NOMO-1 treated with DMSO at 0.1 percent for 48 hours (cell line): ENCODE results near the gene SEMA7A.

ENCODE experiments used
- DNase-seq: peaks from one replicate; lab custom pipeline; 2025; ENCODE audit not compliant: unreplicated experiment; lab: John Stamatoyannopoulos, UW

SEMA7A gene

DNA sequence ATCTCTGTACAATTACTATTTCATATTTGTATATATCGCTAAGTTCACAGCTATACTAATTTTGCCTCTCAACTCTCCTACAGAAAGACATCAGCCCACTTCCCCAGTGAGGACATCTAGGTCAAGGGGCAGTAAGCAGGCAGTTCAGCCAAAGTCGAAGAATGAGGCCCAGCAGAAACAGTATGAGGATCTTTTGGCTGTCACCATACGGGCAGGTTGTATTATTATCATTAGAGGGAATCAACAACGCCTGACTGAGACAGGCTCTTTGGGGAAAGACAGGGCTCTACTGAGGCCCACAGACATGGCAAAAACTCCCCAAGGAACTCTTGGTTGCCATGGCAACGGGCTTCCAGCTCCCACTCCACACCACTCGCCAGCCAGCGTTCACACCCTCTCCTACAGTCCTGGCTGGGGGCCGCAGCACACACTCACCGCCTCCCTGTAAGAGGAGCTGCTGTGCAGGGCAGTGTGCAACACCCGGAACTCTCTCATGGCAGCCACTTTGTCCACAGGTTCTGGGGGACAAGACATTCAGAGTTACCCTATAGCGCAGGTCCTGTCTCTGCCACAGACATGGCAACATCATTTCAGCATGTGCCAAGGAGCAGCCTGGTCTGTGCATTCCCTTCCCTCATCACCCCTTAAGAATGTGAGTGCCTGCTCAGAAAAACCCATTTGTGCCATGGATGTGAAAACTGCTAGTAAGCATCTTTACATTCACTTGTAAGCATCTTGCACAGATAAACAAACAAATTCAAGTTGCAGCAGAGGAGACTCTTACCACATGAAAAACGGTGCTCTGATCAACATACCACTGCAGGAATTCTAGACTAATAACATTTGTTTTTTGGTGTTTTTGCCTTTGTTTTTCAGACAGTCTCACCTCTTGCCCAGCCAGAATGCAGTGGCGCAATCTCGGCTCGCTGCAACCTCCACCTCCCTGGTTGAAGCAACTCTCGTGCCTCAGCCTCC is 18.4 kb upstream of the SEMA7A start:
- DNase-seq: no peak

DNA sequence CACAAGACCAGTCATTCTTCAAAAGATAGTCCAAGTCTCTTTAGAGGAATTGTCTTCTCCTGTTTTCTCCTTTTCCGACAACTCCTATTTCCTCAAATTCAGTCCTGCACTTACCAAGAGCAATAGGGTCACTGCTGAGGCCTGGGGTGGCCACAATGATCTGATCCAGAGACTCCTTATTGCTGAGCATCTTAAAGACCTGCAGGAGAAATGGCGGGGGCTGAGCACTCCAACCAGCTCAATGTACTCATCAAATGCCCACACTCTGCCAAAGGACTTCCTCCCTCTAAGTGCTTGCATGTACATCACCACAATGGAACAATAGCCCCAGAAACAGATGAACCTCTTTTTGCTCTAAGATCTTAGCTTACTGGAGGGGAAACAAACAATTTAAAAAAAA is 17.6 kb upstream of the SEMA7A start:
- no peak for DNase-seq

DNA sequence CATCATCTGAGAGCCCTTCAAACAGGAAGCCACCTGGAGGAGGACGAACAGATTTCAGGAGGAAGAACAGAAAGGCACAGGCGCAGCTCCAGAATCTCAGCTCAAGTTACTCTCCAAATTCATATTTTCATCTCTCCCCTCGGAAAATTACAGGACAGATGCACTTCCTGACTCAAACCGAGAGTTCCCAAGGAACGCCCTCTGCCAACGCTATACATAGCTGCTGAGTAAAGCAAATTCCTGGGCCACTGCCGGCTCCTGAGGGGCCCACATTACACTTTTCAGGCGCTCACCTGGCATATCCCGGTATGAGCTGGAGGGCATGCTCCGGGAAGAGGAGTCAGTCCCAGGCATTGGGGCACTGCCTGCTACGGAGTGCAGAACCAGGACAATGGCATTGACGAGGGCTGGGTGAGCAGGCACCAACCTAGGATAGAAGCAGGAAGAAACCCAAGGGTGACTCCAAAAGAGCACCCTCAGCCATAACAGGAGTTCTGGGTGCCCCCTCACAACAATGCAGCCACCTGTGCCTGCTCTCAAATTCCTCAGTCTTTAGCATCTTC is 16.0 kb upstream of the SEMA7A start:
- no peak for DNase-seq

DNA sequence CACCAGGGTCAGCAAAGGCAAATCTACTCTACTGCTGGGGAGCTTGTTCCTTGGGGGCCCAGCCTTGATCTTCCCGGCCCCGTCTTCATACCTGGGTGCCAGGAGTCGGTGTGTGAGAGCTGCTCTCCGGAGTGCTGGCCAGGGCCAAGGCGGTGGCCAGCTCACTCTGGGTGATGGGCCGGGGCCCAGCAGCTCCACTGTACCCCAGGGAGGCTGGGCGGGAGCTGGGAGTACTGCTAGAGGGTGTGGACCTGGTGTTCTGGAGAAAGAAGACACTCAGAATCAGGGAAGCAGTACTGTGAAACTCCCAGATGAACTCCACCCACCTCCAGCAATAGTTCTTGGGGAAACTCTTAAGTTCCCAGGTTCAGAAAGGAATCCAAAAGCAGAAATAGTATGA is 15.3 kb upstream of the SEMA7A start:
- DNase-seq: no peak

DNA sequence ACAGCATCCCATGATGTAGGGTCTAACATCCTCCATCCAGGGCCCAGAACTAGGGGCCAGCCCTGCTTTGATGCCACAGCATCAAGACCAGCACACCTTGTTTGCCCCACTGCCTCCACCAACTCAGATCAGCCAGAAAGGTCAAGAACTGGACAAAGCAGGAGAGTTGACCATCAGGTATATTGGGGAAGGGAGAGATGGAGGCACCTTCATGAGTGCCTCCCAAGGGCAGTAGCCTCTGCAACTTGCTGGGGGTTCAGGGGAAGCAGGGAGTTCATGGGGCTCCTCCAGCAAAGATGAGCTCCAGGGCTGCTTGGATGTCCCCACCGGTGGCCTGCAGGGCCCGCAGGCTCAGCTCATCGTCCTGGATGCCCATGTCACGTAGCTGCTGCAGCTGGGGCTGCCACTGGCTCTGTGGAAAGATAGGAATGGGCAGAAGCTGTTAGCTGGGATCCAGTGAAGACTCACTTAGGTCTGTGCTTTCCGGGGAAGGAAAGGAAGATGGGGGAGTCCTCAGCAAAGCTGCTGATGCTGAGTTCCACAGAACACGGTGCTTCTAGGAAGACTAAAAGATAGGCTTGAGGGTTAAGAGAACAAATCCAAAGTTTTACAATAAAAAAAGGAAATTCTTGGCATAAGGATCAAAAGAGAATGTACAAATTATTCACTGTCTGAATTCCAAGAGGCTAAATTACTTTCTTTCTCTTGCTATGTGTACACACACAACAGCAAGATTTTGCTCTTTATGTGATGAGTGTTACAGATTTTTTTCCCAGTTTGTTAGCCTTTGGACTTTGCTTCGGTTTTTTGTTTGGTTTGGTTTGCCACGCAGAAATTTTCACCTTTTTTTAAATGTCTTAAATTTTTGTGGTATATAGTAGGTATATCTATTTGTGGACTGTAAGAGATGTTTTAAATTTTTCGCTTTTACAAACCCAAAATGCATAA is 12.3 kb upstream of the SEMA7A start:
- DNase-seq: no peak

DNA sequence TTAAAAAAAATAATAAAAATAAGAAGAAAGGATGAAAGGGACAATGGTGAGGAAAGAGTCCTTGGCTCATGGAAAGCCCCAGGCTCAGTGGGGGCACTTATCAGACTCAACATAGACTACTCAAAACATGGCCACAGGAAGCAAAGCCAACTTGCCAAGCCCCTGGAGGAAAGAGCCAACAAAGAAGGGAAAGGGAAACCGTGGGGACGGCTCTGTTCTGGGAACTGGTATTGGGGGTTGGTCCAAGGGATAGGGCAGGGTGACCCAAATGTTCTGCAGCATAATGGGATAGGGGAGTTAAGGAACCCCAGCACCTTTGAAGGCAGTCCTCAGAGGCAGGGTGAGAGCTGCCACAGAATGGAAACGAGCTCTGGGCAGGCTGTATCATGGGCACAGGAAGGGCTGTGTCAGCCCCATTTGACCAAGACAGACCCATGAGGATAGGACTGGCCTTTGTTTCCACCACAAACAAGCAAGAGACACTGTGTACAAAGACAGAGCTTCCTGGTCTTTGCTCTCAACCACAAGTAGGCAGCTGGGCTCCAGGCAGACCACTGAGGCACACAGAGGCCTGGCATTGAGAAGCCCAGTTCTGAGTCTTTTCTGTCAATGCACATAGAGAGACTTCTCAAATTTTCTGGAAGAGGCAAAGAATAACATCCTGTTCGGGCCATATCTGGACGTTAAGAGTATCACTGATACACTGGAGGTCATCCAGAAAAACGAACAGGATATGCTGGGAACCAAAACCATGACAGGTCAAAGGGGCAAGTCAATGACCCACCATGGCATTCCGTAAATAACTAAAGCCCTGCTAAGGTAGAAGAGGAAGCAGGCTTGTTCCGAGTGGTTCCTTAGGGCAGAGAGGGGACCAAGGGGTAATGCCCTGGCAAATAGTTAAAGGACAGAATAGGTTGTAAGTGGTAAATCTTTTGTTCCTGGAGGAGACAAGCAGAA is 10.6 kb upstream of the SEMA7A start:
- DNase-seq: no peak

DNA sequence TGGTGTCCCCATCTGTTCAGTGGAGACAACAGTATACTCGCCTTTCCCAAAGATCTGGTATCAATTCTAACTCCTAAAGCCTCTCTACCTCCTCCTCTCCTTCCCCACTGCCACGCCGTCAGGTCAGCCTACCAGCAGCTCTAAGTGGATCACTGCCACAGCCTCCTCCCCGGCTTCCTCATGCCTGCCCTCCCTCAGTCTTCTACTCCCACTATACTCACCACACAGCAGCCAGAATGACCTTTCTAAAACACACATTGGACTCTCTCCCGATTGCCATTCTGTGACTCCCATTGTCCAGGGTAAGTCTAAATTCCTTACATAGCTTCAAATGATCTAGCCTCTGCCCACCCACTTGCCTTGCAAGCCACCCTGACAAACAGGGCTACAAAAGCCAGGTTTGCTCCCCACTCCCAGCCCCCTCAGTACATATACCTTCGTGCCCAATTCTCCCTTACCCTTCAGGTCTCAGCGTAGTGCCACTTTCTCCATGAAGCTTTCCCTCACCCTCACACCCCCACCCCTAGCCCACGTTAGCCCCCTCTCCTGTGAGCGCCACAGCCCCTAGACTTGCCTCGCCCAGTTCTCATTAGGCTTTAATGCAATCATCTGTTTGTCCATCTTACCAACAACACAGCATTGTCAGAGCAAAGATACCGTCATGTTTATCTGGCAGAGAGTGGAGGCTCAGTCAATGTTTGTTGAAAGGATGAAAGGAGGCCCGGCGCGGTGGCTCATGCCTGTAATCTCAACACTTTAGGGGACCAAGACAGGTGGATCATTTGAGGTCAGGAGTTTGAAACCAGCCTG is 9.5 kb upstream of the SEMA7A start:
- no peak for DNase-seq

DNA sequence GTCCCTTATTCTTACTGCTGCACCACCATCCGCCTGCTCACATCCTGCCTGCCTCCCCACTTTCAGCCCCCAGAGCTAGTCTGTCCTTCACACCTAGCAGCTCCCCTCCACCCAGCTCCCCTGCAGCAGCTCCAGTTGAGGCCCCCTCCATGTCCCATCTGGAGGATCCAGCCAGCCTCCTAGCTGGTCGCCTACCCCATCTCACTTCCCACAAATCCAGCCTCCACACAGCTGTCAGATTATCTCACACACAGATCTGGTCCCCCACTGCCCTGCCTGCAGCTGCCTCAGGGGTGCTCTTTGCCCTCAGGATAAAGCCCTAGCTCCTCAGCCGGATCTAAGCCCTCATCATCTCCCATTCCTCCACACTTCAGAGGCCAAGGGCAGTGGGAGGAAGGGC is 8.8 kb upstream of the SEMA7A start:
- DNase-seq: no peak

DNA sequence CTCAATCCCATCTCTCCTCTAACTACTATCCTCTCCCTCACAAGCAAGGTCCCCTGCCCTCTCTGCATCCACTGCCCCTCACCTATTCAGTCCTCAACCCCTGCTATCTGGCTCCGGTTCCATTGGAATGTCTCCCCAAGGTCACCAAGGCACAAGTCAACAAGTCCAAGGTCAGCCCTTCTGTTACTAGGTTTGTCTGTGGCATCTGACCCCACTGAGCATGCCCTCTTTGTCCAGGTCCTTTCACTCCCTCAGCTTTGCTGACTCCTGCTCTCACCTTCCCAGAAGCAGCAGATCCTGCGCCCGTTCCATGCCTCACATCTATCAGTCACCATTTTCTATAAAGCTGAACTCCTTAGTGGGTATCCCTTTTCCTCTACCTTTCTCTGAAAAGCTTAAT is 8.3 kb upstream of the SEMA7A start:
- no peak for DNase-seq

DNA sequence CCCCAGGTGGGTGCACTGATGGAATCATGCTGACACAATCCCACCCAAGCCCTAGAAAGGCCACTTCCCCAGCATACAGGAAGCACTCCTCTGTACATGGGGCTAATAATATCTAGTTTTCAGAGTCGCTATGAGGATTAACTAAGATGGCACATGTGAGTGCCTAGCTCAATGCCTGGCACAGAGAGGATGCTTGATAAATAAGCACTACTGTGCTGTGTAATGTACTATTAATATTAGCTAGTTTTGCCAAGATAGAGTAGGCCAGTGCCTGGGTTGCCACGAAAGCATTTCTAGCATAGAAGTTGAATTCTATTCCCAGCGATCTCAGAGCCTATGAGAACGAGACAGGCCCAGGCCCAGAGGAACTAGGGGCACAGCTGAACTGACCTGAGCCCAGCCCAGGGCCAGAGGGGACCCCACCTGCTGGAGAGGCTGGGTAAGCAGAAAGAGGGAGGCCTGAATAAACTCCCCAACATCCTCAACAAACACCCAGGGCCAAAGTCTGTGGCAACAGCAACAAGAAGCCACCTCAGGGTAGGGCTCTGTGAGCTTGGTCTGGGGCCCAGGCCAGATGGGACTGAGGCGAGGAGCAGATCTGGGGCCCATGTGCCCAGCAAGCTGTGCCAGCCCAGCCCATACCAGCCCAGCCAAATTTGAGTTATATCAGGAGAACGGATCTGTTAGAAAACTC is 7.6 kb upstream of the SEMA7A start:
- DNase-seq: no peak

DNA sequence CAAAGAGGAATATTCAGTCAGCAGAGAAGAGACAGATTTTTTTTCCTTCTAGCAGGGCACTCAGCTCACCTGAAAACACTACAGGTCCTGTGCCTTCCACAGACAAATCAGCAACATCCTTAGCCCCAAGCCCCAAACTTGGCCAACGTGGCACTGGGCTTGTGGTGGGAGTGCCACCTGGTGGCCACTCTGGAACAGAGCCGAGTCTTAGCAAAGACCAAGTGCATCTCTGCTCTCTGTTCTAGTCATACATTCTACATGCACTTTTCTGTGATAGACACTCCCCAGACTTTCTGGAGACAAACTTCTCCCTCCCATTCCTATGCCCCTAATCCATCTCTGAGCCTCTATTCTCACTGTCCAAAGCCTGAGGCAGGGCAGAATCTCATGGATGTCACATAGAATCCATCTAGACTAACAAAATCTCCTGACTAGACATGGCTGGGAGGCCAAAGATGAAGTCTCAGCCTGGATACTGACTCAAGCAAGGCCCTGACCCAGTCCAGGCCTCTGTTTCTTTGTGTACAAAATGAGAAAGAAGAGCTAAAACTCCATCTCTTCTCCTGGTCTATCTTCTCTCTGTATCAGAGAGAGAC is 5.1 kb upstream of the SEMA7A start:
- peak; percentile 56 for DNase-seq

DNA sequence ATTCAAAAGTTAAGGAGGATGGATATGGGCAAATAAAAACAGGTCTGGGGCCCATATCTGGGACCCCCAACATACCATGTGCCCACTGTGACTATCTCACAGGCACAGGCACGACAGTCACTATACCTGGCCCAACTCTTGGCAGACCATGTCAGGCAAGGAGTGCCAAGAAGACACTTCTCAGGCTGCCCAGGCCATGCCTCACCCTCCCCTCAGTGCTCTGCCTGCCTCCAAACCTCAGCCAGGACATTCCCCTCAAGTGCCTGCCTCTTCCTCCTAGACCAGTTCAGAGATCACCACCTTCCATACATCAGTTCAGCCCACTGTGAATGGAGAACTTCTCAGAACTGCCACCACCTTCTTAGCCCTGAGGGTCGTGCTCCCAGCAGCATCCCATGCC is 4.4 kb upstream of the SEMA7A start:
- no peak for DNase-seq

DNA sequence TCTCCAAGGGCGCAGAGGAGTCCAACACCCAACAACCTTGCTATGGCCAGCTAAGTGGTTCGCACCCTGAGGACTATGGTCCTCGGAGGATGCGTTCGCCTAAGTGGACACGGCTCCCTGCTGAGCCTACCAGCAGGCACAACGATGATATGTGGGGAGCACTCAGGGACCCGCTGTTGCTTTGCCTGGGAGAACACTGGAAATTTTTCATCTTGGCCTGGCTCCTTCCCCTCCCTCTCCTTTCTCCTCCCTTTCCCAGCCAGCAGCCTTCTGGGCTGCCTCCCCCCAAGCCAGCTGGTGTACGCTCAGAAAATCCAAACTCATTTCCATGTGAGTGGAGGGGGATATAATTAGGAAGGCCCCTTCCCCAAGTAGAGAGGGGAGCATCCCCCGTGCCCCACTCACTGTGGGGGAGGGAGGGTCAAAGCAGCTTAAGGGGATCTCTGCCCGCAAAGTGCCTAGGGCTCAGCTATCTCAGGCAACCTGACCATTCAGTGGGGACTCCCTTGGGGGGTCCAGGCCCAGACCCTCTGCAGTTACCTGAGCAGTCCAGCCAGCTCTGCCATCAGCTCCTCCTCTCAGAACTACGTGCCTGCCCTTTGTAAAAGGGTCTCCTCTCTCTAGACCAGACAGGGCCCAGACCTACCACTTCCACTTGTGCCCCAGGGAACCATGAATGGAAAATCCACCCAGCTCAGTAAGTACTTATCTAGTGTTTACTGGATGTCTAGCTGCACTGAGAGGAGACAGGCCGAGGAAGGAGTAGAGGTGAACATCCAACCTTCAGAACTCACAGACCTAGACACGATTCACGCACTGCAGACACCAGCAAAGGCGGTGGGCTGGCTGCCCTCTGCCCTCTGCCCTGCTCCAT is 742 bp upstream of the SEMA7A start:
- no peak for DNase-seq

DNA sequence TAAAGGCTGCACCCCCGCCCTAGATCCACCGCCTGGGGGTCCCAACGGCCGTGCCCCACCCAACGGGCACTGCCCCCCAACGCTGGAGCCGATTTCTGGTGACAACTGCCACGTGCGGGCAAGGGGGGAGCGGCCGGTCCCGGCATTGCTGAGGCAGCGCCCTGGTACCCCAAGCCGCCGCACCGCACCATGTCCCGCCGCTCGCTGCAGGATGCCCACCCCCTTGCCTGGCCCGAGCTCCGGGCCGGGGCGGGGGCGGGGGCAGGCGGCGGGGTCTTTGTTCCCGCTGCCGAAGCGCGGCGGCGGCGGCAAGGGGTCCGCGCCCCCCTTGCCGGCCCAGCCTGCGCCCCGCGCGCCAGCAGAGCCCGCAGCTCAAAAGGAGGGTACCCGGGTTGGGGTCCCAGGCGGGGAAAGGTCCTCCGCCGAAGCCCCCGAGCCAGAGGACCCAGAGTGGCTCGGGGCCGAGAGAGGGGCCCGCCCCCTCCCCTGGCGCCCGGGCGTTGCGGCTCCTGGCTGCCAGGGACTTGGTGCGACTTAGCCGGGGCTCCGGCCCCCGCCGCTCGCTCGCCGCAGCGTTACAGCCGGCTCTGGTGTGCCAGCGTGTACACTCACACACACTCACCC is 678 bp downstream of the SEMA7A start:
- no peak for DNase-seq

DNA sequence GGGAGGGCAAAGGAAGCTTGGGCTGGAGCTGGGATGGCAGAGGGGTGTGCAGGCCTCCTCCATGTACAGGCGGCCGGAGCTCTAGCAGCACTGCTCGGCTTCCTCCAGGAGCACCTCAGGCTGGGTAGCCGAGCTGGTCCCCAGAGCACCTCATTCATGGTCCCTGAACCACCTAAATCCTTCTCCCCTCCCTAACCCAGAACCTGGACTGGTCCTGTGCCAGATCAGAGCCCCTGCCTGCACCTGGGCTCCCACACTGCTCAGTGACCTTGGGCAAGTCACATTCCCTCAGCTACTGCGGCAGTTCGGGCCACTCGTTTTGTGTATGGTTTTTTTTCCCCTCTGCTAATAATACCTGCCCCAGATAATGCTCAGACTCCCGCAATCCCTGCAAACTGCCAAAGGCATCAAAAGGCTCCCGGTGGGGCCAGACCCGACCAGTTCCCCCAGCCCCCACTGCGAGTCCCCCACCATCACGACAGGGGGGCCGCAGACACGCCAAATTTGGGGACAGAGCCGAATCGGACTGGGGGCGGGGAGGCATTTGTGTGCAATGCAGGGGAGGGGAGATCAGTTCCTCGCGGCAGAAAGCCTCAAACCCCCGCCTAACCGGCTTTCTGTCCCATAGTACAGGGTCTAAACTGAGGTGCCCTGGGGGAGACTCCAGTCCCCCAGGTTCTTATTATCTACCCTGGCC is 1.3 kb downstream of the SEMA7A start:
- DNase-seq: no peak

DNA sequence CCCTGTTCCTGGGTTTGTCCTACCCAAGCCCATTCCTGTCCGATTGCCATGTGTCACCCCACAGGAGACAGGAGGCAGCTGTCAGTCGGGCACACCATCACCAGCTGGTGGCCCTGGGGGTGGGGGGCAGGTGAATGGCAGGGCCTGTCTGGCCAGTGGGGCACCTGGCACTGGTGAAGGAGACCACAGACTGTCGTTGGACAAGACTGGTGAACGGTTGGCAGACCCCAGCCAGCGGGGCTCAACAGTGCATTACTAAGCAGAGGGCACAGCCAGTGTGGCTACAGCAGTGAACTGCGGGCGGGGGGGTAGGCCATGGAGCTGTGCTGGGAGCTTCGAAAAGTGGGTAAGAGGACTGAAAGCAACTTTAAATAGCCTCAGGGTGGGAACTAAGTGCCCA is 2.1 kb downstream of the SEMA7A start:
- DNase-seq: no peak

DNA sequence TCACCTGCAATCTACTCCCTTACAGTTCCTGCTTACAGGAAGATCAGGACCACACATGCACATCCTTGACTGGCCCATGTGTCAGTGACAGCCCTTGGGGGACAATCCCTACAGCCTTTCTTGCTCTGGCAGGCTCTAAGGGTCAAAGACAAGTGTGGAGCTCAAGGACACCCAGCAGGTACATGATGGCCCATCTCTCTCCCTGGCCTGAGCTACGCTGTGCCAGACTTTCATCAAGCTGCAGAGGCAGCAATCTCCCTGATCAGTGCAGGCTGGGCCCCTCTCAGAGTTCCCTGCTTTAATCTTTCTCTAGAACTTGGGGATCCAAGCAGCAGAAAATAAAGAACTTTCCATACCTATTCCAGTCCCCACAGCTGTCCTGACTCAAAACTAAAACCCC is 2.6 kb downstream of the SEMA7A start:
- no peak for DNase-seq
